PC-3 (cell line): ENCODE measurements around the gene CELA1.

Source experiments
- EZH2 ChIP-seq: fragments of 300-600 bp; sonication (generic); IDR thresholded peaks from one replicate; pipeline ENCODE4 v1.6.1; 2017; ENCODE audit warnings: antibody characterized with exemption, mild to moderate bottlenecking, low read length; ENCODE audit not compliant: unreplicated experiment
- EZH2phosphoT487 ChIP-seq: fragments of 300-600 bp; sonication (generic); IDR thresholded peaks from 2 replicates; pipeline ENCODE4 v1.6.1; 2018; ENCODE audit warnings: mild to moderate bottlenecking, antibody characterized with exemption, low read length, borderline replicate concordance
- TF ChIP-seq, protein P1 (sequence below): fragments of 300-600 bp; sonication (generic); conservative IDR thresholded peaks from 2 replicates; pipeline ENCODE4 v1.5.1; 2017; ENCODE audit warnings: antibody characterized with exemption, low read depth, mild to moderate bottlenecking, low read length

- TF ChIP-seq, protein P1, sequence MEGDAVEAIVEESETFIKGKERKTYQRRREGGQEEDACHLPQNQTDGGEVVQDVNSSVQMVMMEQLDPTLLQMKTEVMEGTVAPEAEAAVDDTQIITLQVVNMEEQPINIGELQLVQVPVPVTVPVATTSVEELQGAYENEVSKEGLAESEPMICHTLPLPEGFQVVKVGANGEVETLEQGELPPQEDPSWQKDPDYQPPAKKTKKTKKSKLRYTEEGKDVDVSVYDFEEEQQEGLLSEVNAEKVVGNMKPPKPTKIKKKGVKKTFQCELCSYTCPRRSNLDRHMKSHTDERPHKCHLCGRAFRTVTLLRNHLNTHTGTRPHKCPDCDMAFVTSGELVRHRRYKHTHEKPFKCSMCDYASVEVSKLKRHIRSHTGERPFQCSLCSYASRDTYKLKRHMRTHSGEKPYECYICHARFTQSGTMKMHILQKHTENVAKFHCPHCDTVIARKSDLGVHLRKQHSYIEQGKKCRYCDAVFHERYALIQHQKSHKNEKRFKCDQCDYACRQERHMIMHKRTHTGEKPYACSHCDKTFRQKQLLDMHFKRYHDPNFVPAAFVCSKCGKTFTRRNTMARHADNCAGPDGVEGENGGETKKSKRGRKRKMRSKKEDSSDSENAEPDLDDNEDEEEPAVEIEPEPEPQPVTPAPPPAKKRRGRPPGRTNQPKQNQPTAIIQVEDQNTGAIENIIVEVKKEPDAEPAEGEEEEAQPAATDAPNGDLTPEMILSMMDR, result no peak
- TF ChIP-seq EZH2 (no peak), EZH2phosphoT487 (no peak)
Measured at GRCh38 chr12:51307655-51308593, 38.6 kb downstream of the CELA1 start.
